Thoracic aorta (tissue), 2 donors: ENCODE data around the gene GNG7. TPM values are rescaled to one million over a fixed set of nuclear protein-coding genes. Genes with fewer than 3 reads are reported as not detected.
A peak's percentile ranks its signal among the peaks of the same experiment; 100 is the strongest.
"Not testable (repeated sequence)": the region's sequence is repeated elsewhere in the genome, so short reads cannot be mapped to it uniquely, and the experiment has no call there.

Source experiments
- ATAC-seq: fragments of 150-250 bp; one replicate; pipeline ENCODE4 v1.8.0; 2017; ENCODE audit warnings: low read depth; ENCODE audit not compliant: insufficient number of reproducible peaks, low FRiP score
- DNase-seq: peaks from one replicate; pipeline ENCODE4 v3.0.0-alpha.2; 2020; ENCODE audit warnings: low spot score
- H3K27ac ChIP-seq, 2 donors: fragments of 200-600 bp; sonication (generic); 1 replicate in 1 of 2; 2 replicates in 1 of 2; pipeline ENCODE4 v1.5.1; 2016; ENCODE audit warnings: mild to moderate bottlenecking in 2 of 2, moderate library complexity in 2 of 2
- H3K27me3 ChIP-seq: fragments of 200-600 bp; sonication (generic); replicated peaks from 2 replicates; pipeline ENCODE4 v1.6.0; 2016; ENCODE audit warnings: mild to moderate bottlenecking; ENCODE audit not compliant: insufficient read depth
- H3K36me3 ChIP-seq: fragments of 200-600 bp; sonication (generic); one replicate; pipeline ENCODE4 v1.5.1; 2016
- H3K4me1 ChIP-seq, 2 donors: fragments of 200-600 bp; sonication (generic); 1 replicate in 1 of 2; 2 replicates in 1 of 2; pipeline versions ENCODE4 v1.5.1 to v1.6.0; 2016; ENCODE audit warnings: low read depth in 2 of 2, mild to moderate bottlenecking in 1 of 2; ENCODE audit not compliant: control insufficient read depth in 1 of 2
- H3K4me3 ChIP-seq: fragments of 200-600 bp; sonication (generic); 2 replicates; pipeline ENCODE4 v1.5.1; 2016; ENCODE audit warnings: mild to moderate bottlenecking
- H3K9me3 ChIP-seq: fragments of 200-600 bp; sonication (generic); 2 replicates; pipeline ENCODE4 v1.5.1; 2016
- total RNA-seq, 2 donors: library from RNA; depleted of rRNA; stranded (reverse); fragments of >200 nt; gene quantifications; one replicate each; pipeline versions ENCODE4 v1.1.0 to v1.2.3, GENCODE V29; 2016
- TF ChIP-seq, protein P1 (sequence below): fragments of 200-600 bp; sonication (generic); IDR thresholded peaks from one replicate; pipeline ENCODE4 v1.5.1; 2019; ENCODE audit warnings: antibody characterized with exemption

Gene GNG7
- total RNA-seq, 2 donors from 2014 or later: 2.3 to 3.2 TPM

DNA sequence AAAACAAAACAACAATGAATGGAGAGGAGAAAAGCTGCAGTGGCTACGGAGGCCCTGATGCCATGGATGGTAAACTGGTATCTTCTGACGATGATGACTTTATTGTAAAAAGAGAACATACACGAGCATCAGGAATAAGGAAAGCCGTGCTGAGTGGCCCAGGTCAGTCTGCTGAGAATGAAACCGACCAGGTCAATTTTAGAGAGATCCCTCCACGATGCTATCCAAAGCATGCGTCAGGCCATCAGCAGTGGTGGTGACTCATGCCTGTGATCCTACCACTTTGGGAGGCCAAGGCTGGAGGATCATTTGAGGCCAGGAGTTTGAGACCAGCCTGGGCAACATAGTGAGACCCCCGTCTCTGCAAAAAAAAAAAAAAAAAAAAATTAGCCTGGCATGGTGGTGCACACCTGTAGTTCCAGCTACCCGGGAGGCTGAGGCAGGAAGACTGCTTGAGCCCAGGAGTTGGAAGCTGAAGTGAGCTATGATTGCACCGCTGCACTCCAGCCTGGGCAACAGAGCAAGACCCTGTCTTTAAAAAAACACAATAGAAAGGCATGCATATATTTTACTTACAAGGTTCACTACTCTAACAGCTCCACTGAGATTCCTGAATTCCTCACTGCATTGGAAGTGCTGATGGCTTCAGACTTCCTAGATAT lies 164.3 kb downstream of the GNG7 start:
- H3K4me3 ChIP-seq: no peak overlapping the region
- no peak overlapping the region for H3K27ac ChIP-seq
- TF ChIP-seq, protein P1, sequence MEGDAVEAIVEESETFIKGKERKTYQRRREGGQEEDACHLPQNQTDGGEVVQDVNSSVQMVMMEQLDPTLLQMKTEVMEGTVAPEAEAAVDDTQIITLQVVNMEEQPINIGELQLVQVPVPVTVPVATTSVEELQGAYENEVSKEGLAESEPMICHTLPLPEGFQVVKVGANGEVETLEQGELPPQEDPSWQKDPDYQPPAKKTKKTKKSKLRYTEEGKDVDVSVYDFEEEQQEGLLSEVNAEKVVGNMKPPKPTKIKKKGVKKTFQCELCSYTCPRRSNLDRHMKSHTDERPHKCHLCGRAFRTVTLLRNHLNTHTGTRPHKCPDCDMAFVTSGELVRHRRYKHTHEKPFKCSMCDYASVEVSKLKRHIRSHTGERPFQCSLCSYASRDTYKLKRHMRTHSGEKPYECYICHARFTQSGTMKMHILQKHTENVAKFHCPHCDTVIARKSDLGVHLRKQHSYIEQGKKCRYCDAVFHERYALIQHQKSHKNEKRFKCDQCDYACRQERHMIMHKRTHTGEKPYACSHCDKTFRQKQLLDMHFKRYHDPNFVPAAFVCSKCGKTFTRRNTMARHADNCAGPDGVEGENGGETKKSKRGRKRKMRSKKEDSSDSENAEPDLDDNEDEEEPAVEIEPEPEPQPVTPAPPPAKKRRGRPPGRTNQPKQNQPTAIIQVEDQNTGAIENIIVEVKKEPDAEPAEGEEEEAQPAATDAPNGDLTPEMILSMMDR: no peak

DNA sequence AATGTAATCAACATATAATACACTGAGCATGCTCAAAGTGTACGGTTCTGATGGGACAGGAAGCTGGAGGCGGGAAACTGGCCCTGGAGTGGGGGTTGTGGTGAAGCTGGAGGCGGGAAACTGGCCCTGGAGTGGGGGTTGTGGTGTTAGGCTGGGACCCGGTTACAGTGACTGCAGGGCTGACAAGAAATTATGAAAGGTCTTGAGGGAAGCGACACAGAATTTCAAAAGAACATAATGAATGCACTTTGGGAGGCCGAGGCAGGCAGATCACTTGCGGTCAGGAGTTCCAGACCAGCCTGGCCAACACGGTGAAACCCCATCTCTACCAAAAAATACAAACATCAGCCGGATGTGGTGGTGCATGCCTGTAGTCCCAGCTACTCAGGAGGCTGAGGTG lies 164.9 kb downstream of the GNG7 start:
- not testable (repeated sequence) for H3K27ac ChIP-seq, ATAC-seq, H3K9me3 ChIP-seq, DNase-seq, H3K27me3 ChIP-seq, H3K36me3 ChIP-seq, H3K4me3 ChIP-seq
- H3K4me1 ChIP-seq: peaks cover 18 to 31% of the 10 kb centered on the region in 2 donors

More for the DNA sequence above, 164.3 kb downstream of the GNG7 start:
- Histone ChIP-seq H3K9me3 (no peaks in the 10 kb centered on the region), H3K36me3 (no peaks in the 10 kb centered on the region), H3K4me1 (peaks cover 24 to 38% of the 10 kb centered on the region in 2 donors), H3K27me3 (no peaks in the 10 kb centered on the region)
- DNase-seq: no peak
- no peak for ATAC-seq

DNA sequence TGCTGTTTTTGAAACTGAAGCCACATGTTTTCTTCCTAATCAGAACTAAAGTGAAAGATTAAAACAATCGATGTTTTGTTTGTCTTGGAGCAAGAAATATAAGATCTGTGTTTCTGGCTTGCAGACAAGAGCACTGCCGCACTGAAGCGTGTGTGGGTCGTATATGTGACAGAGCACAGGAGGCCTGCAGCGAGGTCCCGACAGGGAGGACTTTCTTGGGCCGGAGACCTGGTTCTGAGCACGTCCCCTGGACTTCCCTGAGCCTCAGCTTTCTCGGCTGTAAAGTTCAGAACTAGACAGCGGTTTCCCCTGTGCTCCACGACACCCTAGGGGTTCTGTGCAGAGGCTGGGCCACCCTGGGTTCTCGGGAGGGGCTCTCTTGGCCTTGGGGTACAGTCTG lies 166.0 kb downstream of the GNG7 start:
- DNase-seq (no peak), ATAC-seq (no peak)
- peaks cover 12 to 20% of the 10 kb centered on the region in 2 donors for H3K4me1 ChIP-seq
- peak overlapping the region in 1 of 2 donors; percentile 25 for H3K27ac ChIP-seq
- H3K9me3 ChIP-seq: no peaks in the 10 kb centered on the region
- TF ChIP-seq, protein P1: no peak
- no peaks in the 10 kb centered on the region for H3K36me3 ChIP-seq
- H3K27me3 ChIP-seq: no peaks in the 10 kb centered on the region
- no peak overlapping the region for H3K4me3 ChIP-seq

DNA sequence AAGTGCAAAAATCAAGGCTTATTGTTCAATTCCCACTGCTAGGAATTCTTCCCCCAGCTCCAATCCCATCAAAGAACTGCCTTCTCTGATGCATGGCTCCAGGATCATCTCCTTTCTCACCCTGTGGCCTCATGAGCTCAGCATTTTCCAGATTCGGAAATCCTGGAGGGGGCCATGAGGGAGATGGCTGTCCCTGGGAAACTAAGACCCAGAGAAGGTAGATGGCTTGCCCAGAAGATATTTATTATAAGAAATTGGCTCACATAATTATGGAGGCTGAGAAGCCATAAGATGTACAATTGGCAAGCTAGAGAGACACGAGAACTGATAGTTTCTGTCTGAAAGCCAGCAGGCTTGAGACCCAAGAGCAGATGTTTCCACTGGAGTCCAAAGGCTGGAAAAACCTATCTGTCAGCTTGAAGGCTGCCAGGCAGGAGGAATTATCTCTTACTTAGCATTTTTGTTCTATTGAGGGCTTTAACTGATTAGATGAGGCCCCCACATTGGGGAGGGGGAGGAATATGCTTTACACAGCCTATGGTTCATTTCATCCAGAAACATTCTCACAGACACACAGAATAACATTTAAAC lies 168.0 kb downstream of the GNG7 start:
- H3K4me3 ChIP-seq: no peak overlapping the region
- H3K4me1 ChIP-seq: peaks cover 3 to 5% of the 10 kb centered on the region in 2 donors
- H3K36me3 ChIP-seq: no peaks in the 10 kb centered on the region
- DNase-seq: no peak
- H3K9me3 ChIP-seq: no peaks in the 10 kb centered on the region
- no peaks in the 10 kb centered on the region for H3K27me3 ChIP-seq
- no peak for ATAC-seq
- no peak overlapping the region for H3K27ac ChIP-seq
- TF ChIP-seq, protein P1: no peak

DNA sequence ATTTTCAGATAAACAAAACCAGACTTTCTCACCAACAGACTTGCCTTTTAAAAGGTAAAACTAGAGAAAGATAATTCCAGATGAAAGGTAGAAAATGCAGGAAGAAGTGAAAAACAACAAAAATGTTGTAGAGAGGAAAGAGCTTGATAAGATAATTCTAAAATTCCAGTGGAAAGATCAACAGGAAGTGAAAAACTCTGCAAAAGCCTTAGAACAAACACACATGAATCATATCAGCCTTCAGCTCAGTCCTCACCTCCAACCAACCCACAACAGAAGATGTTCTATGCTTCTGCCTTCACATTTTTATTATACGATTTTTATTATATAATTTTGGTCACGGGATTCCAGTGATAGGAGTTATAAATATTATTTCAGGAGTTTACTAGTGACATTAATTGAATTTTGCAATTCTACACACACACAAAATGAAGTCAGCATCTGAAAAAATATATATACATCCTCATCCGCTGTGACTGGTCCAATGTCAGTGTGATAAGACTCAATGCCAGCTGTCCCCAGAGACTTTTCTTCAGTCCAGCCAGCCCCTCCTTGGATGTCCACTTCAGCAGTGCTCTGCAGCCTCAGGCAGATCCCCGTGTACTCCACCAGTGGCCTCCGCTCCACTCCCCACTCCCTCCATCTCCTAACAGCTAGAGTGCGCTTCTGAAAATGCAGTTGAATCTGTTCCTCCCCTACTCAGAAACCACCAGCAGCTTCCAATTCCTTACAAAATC lies 168.6 kb downstream of the GNG7 start:
- H3K27ac ChIP-seq: no peak overlapping the region
- no peaks in the 10 kb centered on the region for H3K27me3 ChIP-seq
- DNase-seq: no peak
- no peak for ATAC-seq
- H3K9me3 ChIP-seq: no peaks in the 10 kb centered on the region
- H3K4me3 ChIP-seq: no peak overlapping the region
- peaks cover 3 to 5% of the 10 kb centered on the region in 2 donors for H3K4me1 ChIP-seq
- TF ChIP-seq, protein P1: no peak
- no peaks in the 10 kb centered on the region for H3K36me3 ChIP-seq
